ENCODE results near the gene BTBD9. TPM values are rescaled to one million over a fixed set of nuclear protein-coding genes. Genes with fewer than 3 reads are reported as not detected.

BTBD9 gene
- total RNA-seq, 1 donor: 21.4 TPM

DNA sequence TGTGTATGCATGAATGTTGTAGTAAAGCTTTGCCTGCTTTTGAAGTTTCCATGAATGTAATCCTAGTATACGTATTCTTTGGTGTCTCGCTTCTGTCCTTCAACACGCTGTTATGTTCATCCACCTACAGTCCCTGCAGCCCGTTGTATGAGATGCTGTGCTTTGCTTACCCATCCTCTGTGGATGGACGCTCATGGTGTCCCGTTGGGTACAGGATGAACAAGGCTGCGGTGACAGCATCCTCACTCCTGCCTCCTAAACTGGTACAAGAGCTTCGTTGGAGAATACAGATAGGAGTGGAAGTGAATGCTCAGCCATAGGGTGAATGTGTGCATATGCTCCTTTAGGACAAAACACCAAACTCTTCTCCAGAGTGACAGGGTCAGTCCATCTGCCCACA is 454.0 kb downstream of the BTBD9 start:
- no peak overlapping the region for H3K4me3 ChIP-seq (ENCODE audit: low read depth, low read length)
- no peak for DNase-seq (ENCODE audit: low read depth)
- TF ChIP-seq, protein P1, sequence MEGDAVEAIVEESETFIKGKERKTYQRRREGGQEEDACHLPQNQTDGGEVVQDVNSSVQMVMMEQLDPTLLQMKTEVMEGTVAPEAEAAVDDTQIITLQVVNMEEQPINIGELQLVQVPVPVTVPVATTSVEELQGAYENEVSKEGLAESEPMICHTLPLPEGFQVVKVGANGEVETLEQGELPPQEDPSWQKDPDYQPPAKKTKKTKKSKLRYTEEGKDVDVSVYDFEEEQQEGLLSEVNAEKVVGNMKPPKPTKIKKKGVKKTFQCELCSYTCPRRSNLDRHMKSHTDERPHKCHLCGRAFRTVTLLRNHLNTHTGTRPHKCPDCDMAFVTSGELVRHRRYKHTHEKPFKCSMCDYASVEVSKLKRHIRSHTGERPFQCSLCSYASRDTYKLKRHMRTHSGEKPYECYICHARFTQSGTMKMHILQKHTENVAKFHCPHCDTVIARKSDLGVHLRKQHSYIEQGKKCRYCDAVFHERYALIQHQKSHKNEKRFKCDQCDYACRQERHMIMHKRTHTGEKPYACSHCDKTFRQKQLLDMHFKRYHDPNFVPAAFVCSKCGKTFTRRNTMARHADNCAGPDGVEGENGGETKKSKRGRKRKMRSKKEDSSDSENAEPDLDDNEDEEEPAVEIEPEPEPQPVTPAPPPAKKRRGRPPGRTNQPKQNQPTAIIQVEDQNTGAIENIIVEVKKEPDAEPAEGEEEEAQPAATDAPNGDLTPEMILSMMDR (IDR thresholded peaks at IDR 0.05; ENCODE audit: insufficient read depth, low read length): no peak

GRCh38 chr6:38185244-38185643 is 454.5 kb downstream of the BTBD9 start:
- no peak overlapping the region for H3K4me3 ChIP-seq (ENCODE audit: low read depth, low read length)
- TF ChIP-seq, protein P1 (IDR thresholded peaks at IDR 0.05; ENCODE audit: insufficient read depth, low read length): no peak
- no peak for DNase-seq (ENCODE audit: low read depth)

- H3K4me3 ChIP-seq (ENCODE audit: low read depth, low read length): no peak overlapping the region
- TF ChIP-seq, protein P1 (IDR thresholded peaks at IDR 0.05; ENCODE audit: insufficient read depth, low read length): no peak
Measured at GRCh38 chr6:38184585-38185080, 455.1 kb downstream of the BTBD9 start.

GRCh38 chr6:38183856-38184584 is 455.7 kb downstream of the BTBD9 start:
- no peak for DNase-seq (ENCODE audit: low read depth)
- TF ChIP-seq, protein P1 (IDR thresholded peaks at IDR 0.05; ENCODE audit: insufficient read depth, low read length): no peak
- no peak overlapping the region for H3K4me3 ChIP-seq (ENCODE audit: low read depth, low read length)

More at GRCh38 chr6:38184585-38185080, 455.1 kb downstream of the BTBD9 start:
- no peak for DNase-seq (ENCODE audit: low read depth)

GRCh38 chr6:38182426-38182825 is 457.3 kb downstream of the BTBD9 start:
- TF ChIP-seq, protein P1 (IDR thresholded peaks at IDR 0.05; ENCODE audit: insufficient read depth, low read length): no peak
- no peak for DNase-seq (ENCODE audit: low read depth)
- H3K4me3 ChIP-seq (ENCODE audit: low read depth, low read length): no peak overlapping the region

DNA sequence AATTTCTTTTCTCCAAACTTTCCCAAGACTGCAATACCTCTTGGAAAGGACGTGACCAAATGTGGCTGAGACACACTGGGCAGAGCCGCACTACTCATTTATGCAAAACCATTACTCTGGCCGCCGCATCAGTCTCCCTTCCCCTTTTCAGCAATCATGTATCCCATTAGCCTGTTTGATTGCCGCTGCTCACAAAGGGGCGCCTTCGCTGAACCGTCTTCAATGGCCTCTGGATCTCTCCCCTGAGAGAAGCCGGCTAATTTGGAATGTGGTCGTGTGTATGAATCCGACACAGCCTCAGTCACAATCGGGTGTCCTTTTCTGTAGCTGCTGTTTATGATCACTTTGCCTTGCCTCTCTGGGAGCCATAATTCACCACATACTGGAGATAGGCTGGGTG is 459.1 kb downstream of the BTBD9 start:
- TF ChIP-seq, protein P1 (IDR thresholded peaks at IDR 0.05; ENCODE audit: insufficient read depth, low read length): no peak
- no peak for DNase-seq (ENCODE audit: low read depth)
- H3K4me3 ChIP-seq (ENCODE audit: low read depth, low read length): no peak overlapping the region
